H1 (cell line): ENCODE measurements around the gene LSM6. TPM values are rescaled to one million over a fixed set of nuclear protein-coding genes. Genes with fewer than 3 reads are reported as not detected.

ENCODE experiments used
- CTCF ChIA-PET: fragments of 300-600 bp; sonication (Branson Sonifier 250); formaldehyde crosslinking; loops from one replicate; lab custom pipeline; 2021; ENCODE audit not compliant: partially characterized antibody; lab: Charles Lee
- POLR2A ChIA-PET: fragments of 300-600 bp; sonication (Branson Sonifier 250); formaldehyde crosslinking; loops from one replicate; lab custom pipeline; 2021; ENCODE audit warnings: inconsistent platforms; ENCODE audit not compliant: partially characterized antibody; lab: Charles Lee
- DNase-seq, 2 experiments: peaks; one replicate each; pipeline versions ENCODE4 v3.0.0 to v3.0.0-alpha.2; 2010 to 2022; ENCODE audit warnings: low spot score in 2 of 2, low read depth in 1 of 2, mixed read lengths in 1 of 2
- FAIRE-seq: peaks from 2 replicates; lab custom pipeline; 2011; peaks lifted over from hg19 to GRCh38; lab: Jason Lieb, UNC
- H2AFZ ChIP-seq: 2 replicates; pipeline ENCODE4 v1.8.1; 2012; ENCODE audit warnings: low read length, inconsistent platforms
- H2AK5ac ChIP-seq: 2 replicates; pipeline ENCODE4 v1.6.1; 2013; ENCODE audit warnings: low read depth, low read length
- H2BK120ac ChIP-seq: replicated peaks from 2 replicates; pipeline ENCODE3; 2013; ENCODE audit warnings: low read depth, low read length, inconsistent platforms
- H2BK12ac ChIP-seq: 2 replicates; pipeline ENCODE4 v1.6.1; 2013; ENCODE audit warnings: low read depth, low read length
- H2BK15ac ChIP-seq: 2 replicates; pipeline ENCODE4 v1.6.1; 2013; ENCODE audit warnings: low read length
- H2BK20ac ChIP-seq: 2 replicates; pipeline ENCODE4 v1.6.1; 2013; ENCODE audit warnings: low read length
- H2BK5ac ChIP-seq: 2 replicates; pipeline ENCODE4 v1.6.1; 2013; ENCODE audit warnings: low read depth, low read length
- H3K14ac ChIP-seq: 2 replicates; pipeline ENCODE4 v1.6.1; 2013; ENCODE audit warnings: inconsistent platforms; ENCODE audit not compliant: insufficient read length
- H3K18ac ChIP-seq: 2 replicates; pipeline ENCODE4 v1.6.1; 2013; ENCODE audit warnings: low read length; ENCODE audit errors: extremely low read depth
- H3K23ac ChIP-seq: 2 replicates; pipeline ENCODE4 v1.6.1; 2013; ENCODE audit warnings: inconsistent platforms; ENCODE audit not compliant: insufficient read length
- H3K23me2 ChIP-seq: 2 replicates; pipeline ENCODE4 v1.6.1; 2013; ENCODE audit warnings: low read depth, low read length
- H3K27ac ChIP-seq: 2 replicates; pipeline ENCODE4 v1.6.1; 2011; ENCODE audit warnings: low read depth, low read length, inconsistent platforms
- H3K27me3 ChIP-seq, 4 experiments: replicated peaks in 1 of 4; 1 replicate in 1 of 4; 2 replicates in 3 of 4; pipeline versions ENCODE4 v1.6.1 to v1.8.1; 2011 to 2013; ENCODE audit warnings: low read length in 3 of 4, mild to moderate bottlenecking in 3 of 4, inconsistent platforms in 2 of 4, mixed read lengths in 2 of 4, moderate library complexity in 1 of 4; ENCODE audit not compliant: control insufficient read depth in 3 of 4, insufficient read depth in 3 of 4; ENCODE audit errors: extremely low read depth in 1 of 4
- H3K36me3 ChIP-seq, 4 experiments: 2 replicates each; pipeline versions ENCODE4 v1.6.1 to v1.8.1; 2011 to 2013; ENCODE audit warnings: mild to moderate bottlenecking in 4 of 4, low read length in 3 of 4, moderate library complexity in 2 of 4, control low read depth in 1 of 4, inconsistent platforms in 1 of 4; ENCODE audit not compliant: insufficient read depth in 4 of 4, control insufficient read depth in 2 of 4
- H3K4ac ChIP-seq: replicated peaks from 2 replicates; pipeline ENCODE3; 2013; ENCODE audit warnings: low read length, low read depth, mixed read lengths, inconsistent platforms; ENCODE audit not compliant: insufficient read length
- H3K4me1 ChIP-seq, 4 experiments: replicated peaks in 1 of 4; 1 replicate in 1 of 4; 2 replicates in 3 of 4; pipeline versions ENCODE4 v1.6.1 to v1.8.1; 2011 to 2013; ENCODE audit warnings: low read length in 3 of 4, inconsistent platforms in 2 of 4, mixed read lengths in 1 of 4; ENCODE audit not compliant: insufficient read depth in 4 of 4, control insufficient read depth in 3 of 4
- H3K4me2 ChIP-seq, 2 experiments: 2 replicates each; pipeline versions ENCODE4 v1.6.1 to v1.8.1; 2011 to 2013; ENCODE audit warnings: low read depth in 2 of 2, low read length in 2 of 2, control low read depth in 1 of 2, inconsistent platforms in 1 of 2, mild to moderate bottlenecking in 1 of 2; ENCODE audit not compliant: insufficient read depth in 1 of 2
- H3K4me3 ChIP-seq, 4 experiments: fragments of 200-600, 300-600 bp in 1 of 4; sonication (generic), shearing (Covaris generic), sonication (Bioruptor Twin) in 1 of 4; 2 replicates each; pipeline versions ENCODE4 v1.5.1 to v1.8.1; 2011 to 2016; ENCODE audit warnings: low read length in 4 of 4, low read depth in 3 of 4, control low read depth in 2 of 4, inconsistent platforms in 2 of 4, mild to moderate bottlenecking in 2 of 4, mixed read lengths in 1 of 4, moderate library complexity in 1 of 4; ENCODE audit not compliant: insufficient read depth in 2 of 4; ENCODE audit errors: extremely low read depth in 1 of 4
- H3K56ac ChIP-seq: replicated peaks from 2 replicates; pipeline ENCODE3; 2013; ENCODE audit warnings: low read depth, mild to moderate bottlenecking, mixed read lengths, low read length, inconsistent platforms; ENCODE audit not compliant: insufficient read length
- H3K79me1 ChIP-seq: 2 replicates; pipeline ENCODE4 v1.6.1; 2013; ENCODE audit warnings: low read depth, low read length, control low read depth
- H3K79me2 ChIP-seq, 2 experiments: 2 replicates each; pipeline versions ENCODE4 v1.6.1 to v1.8.1; 2012 to 2013; ENCODE audit warnings: low read length in 2 of 2, mild to moderate bottlenecking in 2 of 2, inconsistent platforms in 1 of 2; ENCODE audit not compliant: insufficient read depth in 2 of 2, control insufficient read depth in 1 of 2
- H3K9ac ChIP-seq, 4 experiments: replicated peaks in 1 of 4; 1 replicate in 1 of 4; 2 replicates in 3 of 4; pipeline versions ENCODE4 v1.6.1 to v1.8.1; 2011 to 2013; ENCODE audit warnings: low read depth in 3 of 4, low read length in 3 of 4, control low read depth in 2 of 4, mild to moderate bottlenecking in 2 of 4, moderate library complexity in 2 of 4, inconsistent platforms in 1 of 4; ENCODE audit errors: extremely low read depth in 1 of 4
- H3K9me3 ChIP-seq, 2 experiments: 2 replicates each; pipeline versions ENCODE4 v1.6.1 to v1.8.1; 2012 to 2013; ENCODE audit warnings: mild to moderate bottlenecking in 2 of 2, moderate library complexity in 2 of 2, control low read depth in 1 of 2, inconsistent platforms in 1 of 2, low read depth in 1 of 2, low read length in 1 of 2, mixed read lengths in 1 of 2; ENCODE audit not compliant: insufficient read depth in 2 of 2
- H4K20me1 ChIP-seq, 2 experiments: replicated peaks in 1 of 2; 2 replicates each; pipeline versions ENCODE3 to v1.8.1; 2011 to 2013; ENCODE audit warnings: inconsistent platforms in 2 of 2, low read length in 2 of 2, mild to moderate bottlenecking in 1 of 2; ENCODE audit not compliant: insufficient read depth in 2 of 2, control insufficient read depth in 1 of 2
- H4K5ac ChIP-seq: 2 replicates; pipeline ENCODE4 v1.6.1; 2013; ENCODE audit warnings: low read length, low read depth, mixed read lengths, inconsistent platforms; ENCODE audit not compliant: insufficient read length
- H4K8ac ChIP-seq: 2 replicates; pipeline ENCODE4 v1.8.0; 2013; ENCODE audit warnings: mild to moderate bottlenecking, moderate library complexity, low read length, inconsistent platforms; ENCODE audit not compliant: insufficient read depth; ENCODE audit errors: extremely low read depth
- H4K91ac ChIP-seq: replicated peaks from 2 replicates; pipeline ENCODE3; 2013; ENCODE audit warnings: low read length, mixed read lengths, inconsistent platforms; ENCODE audit not compliant: insufficient read length
- CBX5 ChIP-seq: fragments of 300-800, 300-1000 bp; sonication (generic); IDR thresholded peaks from 2 replicates; pipeline ENCODE4 v1.7.1; 2016; ENCODE audit warnings: antibody characterized with exemption, low read length, low read depth
- CBX8 ChIP-seq: fragments of 300-800, 300-1000 bp; sonication (generic); IDR thresholded peaks from 2 replicates; pipeline ENCODE4 v1.7.1; 2016; ENCODE audit warnings: low read depth, low read length, borderline replicate concordance
- CEBPB ChIP-seq: IDR thresholded peaks from 2 replicates; pipeline ENCODE4 v1.6.1; 2012; ENCODE audit warnings: low read depth, low read length
- GTF2F1 ChIP-seq: IDR thresholded peaks from 2 replicates; pipeline ENCODE4 v1.6.1; 2012; ENCODE audit warnings: low read depth, low read length, improper control_type of control experiment, borderline replicate concordance
- HDAC6 ChIP-seq: IDR thresholded peaks from one replicate; pipeline ENCODE4 v1.7.1; 2012; ENCODE audit warnings: low read depth, mild to moderate bottlenecking, inconsistent platforms, low read length, moderate library complexity
- JUND ChIP-seq: IDR thresholded peaks from 2 replicates; pipeline ENCODE4 v1.6.1; 2011; ENCODE audit warnings: mild to moderate bottlenecking, improper control_type of control experiment, low read length
- MAX ChIP-seq: IDR thresholded peaks from 2 replicates; pipeline ENCODE4 v1.6.1; 2012; ENCODE audit warnings: inconsistent platforms
- NRF1 ChIP-seq: IDR thresholded peaks from 2 replicates; pipeline ENCODE4 v1.6.1; 2011; ENCODE audit warnings: mild to moderate bottlenecking, low read depth, low read length, improper control_type of control experiment
- POLR2A ChIP-seq, 2 experiments: IDR thresholded peaks; 1 replicate in 1 of 2; 2 replicates in 1 of 2; pipeline ENCODE4 v1.6.1; 2011; ENCODE audit warnings: low read depth in 2 of 2, low read length in 2 of 2, mild to moderate bottlenecking in 2 of 2; ENCODE audit errors: control extremely low read depth in 1 of 2
- TAF1 ChIP-seq: IDR thresholded peaks from 2 replicates; pipeline ENCODE4 v1.6.1; 2011; ENCODE audit warnings: mild to moderate bottlenecking, low read depth, low read length
- TCF12 ChIP-seq: IDR thresholded peaks from 2 replicates; pipeline ENCODE4 v1.6.1; 2011; ENCODE audit warnings: low read depth, mild to moderate bottlenecking, low read length
- WGBS, 2 experiments: shearing (Covaris generic) in 1 of 2; methylation state at CpG; one replicate each; pipeline versions ENCODE4 v1.1.6 to v1.1.7; 2013 to 2015; ENCODE audit warnings: low lambda C conversion rate in 2 of 2, mixed read lengths in 2 of 2, inconsistent platforms in 1 of 2, low coverage in 1 of 2, missing lambda C conversion rate in 1 of 2; ENCODE audit not compliant: insufficient replicate concordance in 2 of 2, insufficient coverage in 1 of 2, insufficient read length in 1 of 2; ENCODE audit errors: extremely low coverage in 1 of 2, missing lambda C conversion rate in 1 of 2; 5-methylcytosine and 5-hydroxymethylcytosine counted together
- polyA plus RNA-seq, 7 experiments: library from polyadenylated mRNA; depleted of rRNA in 3 of 7; stranded (reverse) in 5 of 7; unstranded in 2 of 7; fragments of >200 nt in 5 of 7; fragments of 200-250 nt in 2 of 7; gene quantifications; 1 replicate in 5 of 7; 2 replicates in 1 of 7; 4 replicates in 1 of 7; pipeline versions ENCODE4 v1.2.1 to v1.2.3, GENCODE V29; 2011 to 2013; ENCODE audit warnings: missing spikeins in 2 of 7, mixed read lengths in 2 of 7
- total RNA-seq: library from RNA; stranded (reverse); fragmentation: NEBNext Ultra II Directional; extraction: Animal tissue kit (Norgen Biotek cat#: 25700); gene quantifications from 2 replicates; pipeline ENCODE4 v1.2.1, GENCODE V29; 2021
- TF ChIP-seq, protein P1 (sequence below): IDR thresholded peaks from 2 replicates; pipeline ENCODE4 v1.6.1; 2012; ENCODE audit warnings: inconsistent platforms
- TF ChIP-seq, protein P2 (sequence below): IDR thresholded peaks from 2 replicates; pipeline ENCODE4 v1.6.1; 2012; ENCODE audit warnings: low read length, inconsistent platforms

LSM6 gene
- total and polyA plus RNA-seq, 2 of the 8 experiments (the other 6 are each of a cell fraction or from before 2014, with no cell fraction given), result 40.2 to 63.4 TPM

DNA sequence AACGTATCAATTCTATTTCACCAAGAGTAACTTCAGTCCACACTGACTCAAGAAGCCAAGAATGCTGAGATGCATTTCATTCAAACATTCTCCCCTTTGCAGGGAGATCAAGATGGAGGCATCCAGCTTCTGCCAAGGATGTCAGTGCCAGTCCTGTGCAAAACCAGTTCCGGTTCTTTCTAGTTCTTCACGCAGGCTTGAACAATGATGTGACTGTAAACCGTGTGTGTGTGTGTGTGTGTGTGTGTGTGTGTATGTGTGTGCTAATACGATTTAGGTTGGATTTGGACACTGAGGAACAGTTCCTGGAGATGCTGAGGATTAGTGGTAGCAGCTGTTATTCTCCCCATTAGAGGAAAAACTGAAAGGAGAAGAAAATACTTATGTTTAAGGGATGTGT, 38.7 kb downstream of the LSM6 start, which contains the start of gene REELD1:
REELD1 (plus strand) TSS at position 301 of the 400 bp plus-strand sequence. CDS start 2,415 bp downstream, outside the sequence.
- CTCF ChIA-PET, result interaction anchor here (0.7 to 1.0 kb wide), 2 partner anchors 90 to 103 kb away, joined by 3 read pairs; no protein-coding TSS in a partner anchor
- TF ChIP-seq TAF1 (no peak), CBX8 (no peak), TCF12 (no peak), POLR2A (IDR thresholded peaks at IDR 0.05; ENCODE audit: control extremely low read depth in 1 of 2, low read depth in 2 of 2, low read length in 2 of 2) (no peak), HDAC6 (no peak), CEBPB (no peak), NRF1 (no peak), GTF2F1 (no peak), JUND (no peak), MAX (no peak), CBX5 (no peak)
- TF ChIP-seq, protein P1, sequence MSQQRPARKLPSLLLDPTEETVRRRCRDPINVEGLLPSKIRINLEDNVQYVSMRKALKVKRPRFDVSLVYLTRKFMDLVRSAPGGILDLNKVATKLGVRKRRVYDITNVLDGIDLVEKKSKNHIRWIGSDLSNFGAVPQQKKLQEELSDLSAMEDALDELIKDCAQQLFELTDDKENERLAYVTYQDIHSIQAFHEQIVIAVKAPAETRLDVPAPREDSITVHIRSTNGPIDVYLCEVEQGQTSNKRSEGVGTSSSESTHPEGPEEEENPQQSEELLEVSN, result no peak
- TF ChIP-seq, protein P2, sequence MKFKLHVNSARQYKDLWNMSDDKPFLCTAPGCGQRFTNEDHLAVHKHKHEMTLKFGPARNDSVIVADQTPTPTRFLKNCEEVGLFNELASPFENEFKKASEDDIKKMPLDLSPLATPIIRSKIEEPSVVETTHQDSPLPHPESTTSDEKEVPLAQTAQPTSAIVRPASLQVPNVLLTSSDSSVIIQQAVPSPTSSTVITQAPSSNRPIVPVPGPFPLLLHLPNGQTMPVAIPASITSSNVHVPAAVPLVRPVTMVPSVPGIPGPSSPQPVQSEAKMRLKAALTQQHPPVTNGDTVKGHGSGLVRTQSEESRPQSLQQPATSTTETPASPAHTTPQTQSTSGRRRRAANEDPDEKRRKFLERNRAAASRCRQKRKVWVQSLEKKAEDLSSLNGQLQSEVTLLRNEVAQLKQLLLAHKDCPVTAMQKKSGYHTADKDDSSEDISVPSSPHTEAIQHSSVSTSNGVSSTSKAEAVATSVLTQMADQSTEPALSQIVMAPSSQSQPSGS, result no peak

More for the DNA sequence above, 38.7 kb downstream of the LSM6 start, which contains the start of gene REELD1:
- Histone ChIP-seq H2BK15ac (no peak within 1 kb of the TSS), H4K8ac (no peak within 1 kb of the TSS), H3K56ac (no peak within 1 kb of the TSS), H2BK20ac (no peak within 1 kb of the TSS), H3K23ac (no peak within 1 kb of the TSS), H2AK5ac (no peak within 1 kb of the TSS), H2BK12ac (no peak within 1 kb of the TSS), H3K4me2 (no peak within 1 kb of the TSS), H3K4ac (no peak within 1 kb of the TSS), H3K14ac (no peak within 1 kb of the TSS), H2AFZ (no peak within 1 kb of the TSS), H3K4me3 (no peak within 1 kb of the TSS), H3K9ac (no peak within 1 kb of the TSS), H3K23me2 (no peaks in the 10 kb centered on the region), H3K4me1 (no peaks in the 10 kb centered on the region), H2BK120ac (no peak within 1 kb of the TSS), H4K5ac (no peak within 1 kb of the TSS), H3K27me3 (no peaks in the 10 kb centered on the region), H3K9me3 (no peaks in the 10 kb centered on the region), H3K18ac (no peak within 1 kb of the TSS), H3K79me2 (no peaks in the 10 kb centered on the region), H4K20me1 (no peaks in the 10 kb centered on the region), H3K36me3 (no peaks in the 10 kb centered on the region), H4K91ac (no peak within 1 kb of the TSS), H2BK5ac (no peak within 1 kb of the TSS), H3K27ac (no peak within 1 kb of the TSS), H3K79me1 (no peaks in the 10 kb centered on the region)
- POLR2A ChIA-PET, result no interaction called here
- WGBS, 2 experiments, result 74% methylated on average over 5 of the region's 5 CpGs; no CpG with 5 or more reads in 1 of the 2 experiments
- FAIRE-seq, result no peak
- no peak for DNase-seq
